WTC11 (cell line): ENCODE data around the gene ZNF175. TPM values are rescaled to one million over a fixed set of nuclear protein-coding genes. Genes with fewer than 3 reads are reported as not detected.

Experiments
- ATAC-seq: fragments of 200-7000 bp; cut with Tn5 transposase; 2 replicates; pipeline ENCODE4 v1.10.0; 2021; ENCODE audit warnings: mild to moderate bottlenecking, moderate library complexity
- CTCF ChIA-PET: fragments of 300-600 bp; sonication (Branson Sonifier 250); formaldehyde crosslinking; loops from one replicate; lab custom pipeline; 2021; ENCODE audit warnings: antibody characterized with exemption; lab: Charles Lee
- POLR2A ChIA-PET: fragments of 350-600 bp; sonication (Branson Sonifier 250); formaldehyde crosslinking; loops from one replicate; lab custom pipeline; 2021; ENCODE audit warnings: antibody characterized with exemption; lab: Charles Lee
- DNase-seq: peaks from one replicate; pipeline ENCODE4 v3.0.0; 2021; ENCODE audit warnings: low spot score
- H3K27ac Mint-ChIP-seq: 2 replicates; pipeline ENCODE4 v1.8.0; 2021; ENCODE audit warnings: mixed read lengths
- H3K27me3 Mint-ChIP-seq: 2 replicates; pipeline ENCODE4 v1.8.0; 2021; ENCODE audit warnings: low read depth, mild to moderate bottlenecking, moderate library complexity, mixed read lengths
- H3K36me3 Mint-ChIP-seq: 2 replicates; pipeline ENCODE4 v1.8.0; 2021; ENCODE audit warnings: mixed read lengths
- H3K4me1 Mint-ChIP-seq: 2 replicates; pipeline ENCODE4 v1.8.0; 2022; ENCODE audit warnings: mixed read lengths
- H3K4me3 Mint-ChIP-seq: 2 replicates; pipeline ENCODE4 v1.8.0; 2021; ENCODE audit warnings: mild to moderate bottlenecking, moderate library complexity, mixed read lengths
- H3K9me3 Mint-ChIP-seq: 2 replicates; pipeline ENCODE4 v1.8.0; 2021; ENCODE audit warnings: mixed read lengths
- ATF1 ChIP-seq: sonication (generic); formaldehyde crosslinking; IDR thresholded peaks from 2 replicates; pipeline ENCODE4 v1.8.1; 2023; ENCODE audit warnings: mild to moderate bottlenecking, moderate library complexity, missing genetic modification reagents
- ETV6 ChIP-seq: sonication (generic); formaldehyde crosslinking; IDR thresholded peaks from 2 replicates; pipeline ENCODE4 v1.8.1; 2022; ENCODE audit warnings: mild to moderate bottlenecking, missing genetic modification reagents
- FOXK1 ChIP-seq: sonication (generic); formaldehyde crosslinking; IDR thresholded peaks from 2 replicates; pipeline ENCODE4 v1.8.0; 2022; ENCODE audit warnings: mild to moderate bottlenecking, moderate library complexity, missing genetic modification reagents
- GABPB1 ChIP-seq: sonication (generic); formaldehyde crosslinking; IDR thresholded peaks from 2 replicates; pipeline ENCODE4 v1.8.1; 2023; ENCODE audit warnings: mild to moderate bottlenecking, missing genetic modification reagents
- JUN ChIP-seq: sonication (generic); formaldehyde crosslinking; IDR thresholded peaks from 2 replicates; pipeline ENCODE4 v1.8.0; 2023; ENCODE audit warnings: mild to moderate bottlenecking, missing genetic modification reagents
- MXD4 ChIP-seq: fragments of 250-450 bp; sonication (Bioruptor Pico); IDR thresholded peaks from 2 replicates; pipeline ENCODE4 v1.8.0; 2021; ENCODE audit warnings: mild to moderate bottlenecking, moderate library complexity, borderline replicate concordance
- MYBL2 ChIP-seq: sonication (generic); formaldehyde crosslinking; IDR thresholded peaks from 2 replicates; pipeline ENCODE4 v1.8.1; 2023; ENCODE audit warnings: mild to moderate bottlenecking, moderate library complexity, missing genetic modification reagents
- NFYB ChIP-seq: sonication (generic); formaldehyde crosslinking; conservative IDR thresholded peaks from 2 replicates; pipeline ENCODE4 v1.8.0; 2022; ENCODE audit warnings: low read depth, missing genetic modification reagents
- NR1H2 ChIP-seq: sonication (generic); formaldehyde crosslinking; IDR thresholded peaks from 2 replicates; pipeline ENCODE4 v1.9.0; 2021; ENCODE audit warnings: mild to moderate bottlenecking, moderate library complexity, missing genetic modification reagents
- NR3C1 ChIP-seq: sonication (generic); formaldehyde crosslinking; conservative IDR thresholded peaks from 2 replicates; pipeline ENCODE4 v1.8.1; 2023; ENCODE audit warnings: low read depth, mild to moderate bottlenecking, missing genetic modification reagents
- SOX15 ChIP-seq: fragments of 250-450 bp; sonication (Bioruptor Pico); IDR thresholded peaks from 2 replicates; pipeline ENCODE4 v1.9.0; 2021; ENCODE audit warnings: mild to moderate bottlenecking
- ZNF121 ChIP-seq: sonication (generic); formaldehyde crosslinking; IDR thresholded peaks from 2 replicates; pipeline ENCODE4 v1.8.0; 2023; ENCODE audit warnings: missing genetic modification reagents
- ZNF219 ChIP-seq: sonication (generic); formaldehyde crosslinking; IDR thresholded peaks from 2 replicates; pipeline ENCODE4 v1.8.0; 2023; ENCODE audit warnings: missing genetic modification reagents, mild to moderate bottlenecking, borderline replicate concordance
- ZNF232 ChIP-seq: sonication (generic); formaldehyde crosslinking; IDR thresholded peaks from 2 replicates; pipeline ENCODE4 v1.8.0; 2022; ENCODE audit warnings: mild to moderate bottlenecking, missing genetic modification reagents
- ZNF416 ChIP-seq: fragments of 250-450 bp; sonication (Bioruptor Pico); IDR thresholded peaks from 2 replicates; pipeline ENCODE4 v1.9.0; 2021; ENCODE audit warnings: mild to moderate bottlenecking, inconsistent platforms
- ZNF671 ChIP-seq: fragments of 250-450 bp; sonication (Bioruptor Pico); IDR thresholded peaks from 2 replicates; pipeline ENCODE4 v1.8.0; 2021; ENCODE audit warnings: mild to moderate bottlenecking
- total RNA-seq: library from RNA; stranded (reverse); gene quantifications from 3 replicates; pipeline ENCODE4 v1.2.3, GENCODE V29; 2021
- TF ChIP-seq, protein P1 (sequence below): sonication (generic); formaldehyde crosslinking; IDR thresholded peaks from 2 replicates; pipeline ENCODE4 v1.8.0; 2022; ENCODE audit warnings: mild to moderate bottlenecking, missing genetic modification reagents
- TF ChIP-seq, protein P2 (sequence below): sonication (generic); formaldehyde crosslinking; conservative IDR thresholded peaks from 2 replicates; pipeline ENCODE4 v1.8.1; 2023; ENCODE audit warnings: mild to moderate bottlenecking, low read depth, missing genetic modification reagents, moderate library complexity
- TF ChIP-seq, protein P3 (sequence below): fragments of 250-450 bp; sonication (Bioruptor Pico); IDR thresholded peaks from 2 replicates; pipeline ENCODE4 v1.8.0; 2021; ENCODE audit warnings: mild to moderate bottlenecking
- TF ChIP-seq, protein P4 (sequence below): sonication (generic); formaldehyde crosslinking; IDR thresholded peaks from 2 replicates; pipeline ENCODE4 v1.8.0; 2023; ENCODE audit warnings: missing genetic modification reagents
- TF ChIP-seq, protein P5 (sequence below): sonication (generic); formaldehyde crosslinking; IDR thresholded peaks from 2 replicates; pipeline ENCODE4 v1.8.1; 2023; ENCODE audit warnings: mild to moderate bottlenecking, moderate library complexity, missing genetic modification reagents
- TF ChIP-seq, protein P6 (sequence below): sonication (generic); formaldehyde crosslinking; IDR thresholded peaks from 2 replicates; pipeline ENCODE4 v1.8.1; 2023; ENCODE audit warnings: mild to moderate bottlenecking, missing genetic modification reagents
- TF ChIP-seq, protein P7 (sequence below): sonication (generic); formaldehyde crosslinking; IDR thresholded peaks from 2 replicates; pipeline ENCODE4 v1.8.1; 2023; ENCODE audit warnings: mild to moderate bottlenecking, missing genetic modification reagents, moderate library complexity
- TF ChIP-seq, protein P8 (sequence below): sonication (generic); formaldehyde crosslinking; IDR thresholded peaks from 2 replicates; pipeline ENCODE4 v1.8.0; 2022; ENCODE audit warnings: mild to moderate bottlenecking, missing genetic modification reagents

ZNF175 gene
- total RNA-seq, 1 experiment from 2014 or later = 10.9 TPM

DNA sequence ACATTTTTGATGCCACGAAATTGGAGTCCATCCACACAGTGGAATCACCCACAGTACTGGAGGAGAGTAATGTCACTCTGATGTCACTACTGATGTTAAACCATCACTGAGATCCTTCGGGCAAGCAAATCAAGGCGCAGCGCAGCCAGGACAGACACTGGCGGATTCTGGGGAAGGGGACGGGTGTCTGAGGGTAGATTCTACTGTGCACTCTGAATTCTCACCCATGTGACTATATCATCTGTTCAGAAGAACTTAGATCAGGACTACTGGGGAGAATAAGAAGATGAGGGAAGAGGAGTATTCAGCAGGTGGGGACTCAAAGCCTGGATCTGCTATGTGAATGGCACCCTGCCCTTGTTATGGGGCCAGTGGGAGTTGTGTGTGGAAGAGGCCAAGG, 27.0 kb upstream of the ZNF175 start:
- H3K27ac Mint-ChIP-seq = no peak overlapping the region
- peaks cover 46% of the 10 kb centered on the region for H3K27me3 Mint-ChIP-seq
- TF ChIP-seq, protein P1, sequence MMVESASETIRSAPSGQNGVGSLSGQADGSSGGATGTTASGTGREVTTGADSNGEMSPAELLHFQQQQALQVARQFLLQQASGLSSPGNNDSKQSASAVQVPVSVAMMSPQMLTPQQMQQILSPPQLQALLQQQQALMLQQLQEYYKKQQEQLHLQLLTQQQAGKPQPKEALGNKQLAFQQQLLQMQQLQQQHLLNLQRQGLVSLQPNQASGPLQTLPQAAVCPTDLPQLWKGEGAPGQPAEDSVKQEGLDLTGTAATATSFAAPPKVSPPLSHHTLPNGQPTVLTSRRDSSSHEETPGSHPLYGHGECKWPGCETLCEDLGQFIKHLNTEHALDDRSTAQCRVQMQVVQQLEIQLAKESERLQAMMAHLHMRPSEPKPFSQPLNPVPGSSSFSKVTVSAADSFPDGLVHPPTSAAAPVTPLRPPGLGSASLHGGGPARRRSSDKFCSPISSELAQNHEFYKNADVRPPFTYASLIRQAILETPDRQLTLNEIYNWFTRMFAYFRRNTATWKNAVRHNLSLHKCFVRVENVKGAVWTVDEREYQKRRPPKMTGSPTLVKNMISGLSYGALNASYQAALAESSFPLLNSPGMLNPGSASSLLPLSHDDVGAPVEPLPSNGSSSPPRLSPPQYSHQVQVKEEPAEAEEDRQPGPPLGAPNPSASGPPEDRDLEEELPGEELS (CRISPR knock-in tag) = no peak
- TF ChIP-seq MYBL2 (CRISPR knock-in tag) = no peak
- TF ChIP-seq JUN (CRISPR knock-in tag) = no peak
- no peak for TF ChIP-seq ZNF121 (CRISPR knock-in tag)
- TF ChIP-seq, protein P2, sequence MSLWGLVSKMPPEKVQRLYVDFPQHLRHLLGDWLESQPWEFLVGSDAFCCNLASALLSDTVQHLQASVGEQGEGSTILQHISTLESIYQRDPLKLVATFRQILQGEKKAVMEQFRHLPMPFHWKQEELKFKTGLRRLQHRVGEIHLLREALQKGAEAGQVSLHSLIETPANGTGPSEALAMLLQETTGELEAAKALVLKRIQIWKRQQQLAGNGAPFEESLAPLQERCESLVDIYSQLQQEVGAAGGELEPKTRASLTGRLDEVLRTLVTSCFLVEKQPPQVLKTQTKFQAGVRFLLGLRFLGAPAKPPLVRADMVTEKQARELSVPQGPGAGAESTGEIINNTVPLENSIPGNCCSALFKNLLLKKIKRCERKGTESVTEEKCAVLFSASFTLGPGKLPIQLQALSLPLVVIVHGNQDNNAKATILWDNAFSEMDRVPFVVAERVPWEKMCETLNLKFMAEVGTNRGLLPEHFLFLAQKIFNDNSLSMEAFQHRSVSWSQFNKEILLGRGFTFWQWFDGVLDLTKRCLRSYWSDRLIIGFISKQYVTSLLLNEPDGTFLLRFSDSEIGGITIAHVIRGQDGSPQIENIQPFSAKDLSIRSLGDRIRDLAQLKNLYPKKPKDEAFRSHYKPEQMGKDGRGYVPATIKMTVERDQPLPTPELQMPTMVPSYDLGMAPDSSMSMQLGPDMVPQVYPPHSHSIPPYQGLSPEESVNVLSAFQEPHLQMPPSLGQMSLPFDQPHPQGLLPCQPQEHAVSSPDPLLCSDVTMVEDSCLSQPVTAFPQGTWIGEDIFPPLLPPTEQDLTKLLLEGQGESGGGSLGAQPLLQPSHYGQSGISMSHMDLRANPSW (CRISPR knock-in tag) = no peak
- TF ChIP-seq, protein P3, sequence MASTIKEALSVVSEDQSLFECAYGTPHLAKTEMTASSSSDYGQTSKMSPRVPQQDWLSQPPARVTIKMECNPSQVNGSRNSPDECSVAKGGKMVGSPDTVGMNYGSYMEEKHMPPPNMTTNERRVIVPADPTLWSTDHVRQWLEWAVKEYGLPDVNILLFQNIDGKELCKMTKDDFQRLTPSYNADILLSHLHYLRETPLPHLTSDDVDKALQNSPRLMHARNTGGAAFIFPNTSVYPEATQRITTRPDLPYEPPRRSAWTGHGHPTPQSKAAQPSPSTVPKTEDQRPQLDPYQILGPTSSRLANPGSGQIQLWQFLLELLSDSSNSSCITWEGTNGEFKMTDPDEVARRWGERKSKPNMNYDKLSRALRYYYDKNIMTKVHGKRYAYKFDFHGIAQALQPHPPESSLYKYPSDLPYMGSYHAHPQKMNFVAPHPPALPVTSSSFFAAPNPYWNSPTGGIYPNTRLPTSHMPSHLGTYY (CRISPR knock-in tag) = no peak
- TF ChIP-seq ZNF219 (CRISPR knock-in tag) = no peak
- TF ChIP-seq, protein P4, sequence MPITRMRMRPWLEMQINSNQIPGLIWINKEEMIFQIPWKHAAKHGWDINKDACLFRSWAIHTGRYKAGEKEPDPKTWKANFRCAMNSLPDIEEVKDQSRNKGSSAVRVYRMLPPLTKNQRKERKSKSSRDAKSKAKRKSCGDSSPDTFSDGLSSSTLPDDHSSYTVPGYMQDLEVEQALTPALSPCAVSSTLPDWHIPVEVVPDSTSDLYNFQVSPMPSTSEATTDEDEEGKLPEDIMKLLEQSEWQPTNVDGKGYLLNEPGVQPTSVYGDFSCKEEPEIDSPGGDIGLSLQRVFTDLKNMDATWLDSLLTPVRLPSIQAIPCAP (CRISPR knock-in tag) = no peak
- TF ChIP-seq ETV6 = no peak
- no peak overlapping the region for H3K4me3 Mint-ChIP-seq
- H3K9me3 Mint-ChIP-seq = peaks cover 5% of the 10 kb centered on the region; the same call in 1 of the 2 replicates
- no peak for ATAC-seq
- no peaks in the 10 kb centered on the region for H3K36me3 Mint-ChIP-seq
- H3K4me1 Mint-ChIP-seq = peaks cover 3% of the 10 kb centered on the region
- CTCF ChIA-PET = no interaction called here
- POLR2A ChIA-PET = no interaction called here
- DNase-seq = no peak

DNA sequence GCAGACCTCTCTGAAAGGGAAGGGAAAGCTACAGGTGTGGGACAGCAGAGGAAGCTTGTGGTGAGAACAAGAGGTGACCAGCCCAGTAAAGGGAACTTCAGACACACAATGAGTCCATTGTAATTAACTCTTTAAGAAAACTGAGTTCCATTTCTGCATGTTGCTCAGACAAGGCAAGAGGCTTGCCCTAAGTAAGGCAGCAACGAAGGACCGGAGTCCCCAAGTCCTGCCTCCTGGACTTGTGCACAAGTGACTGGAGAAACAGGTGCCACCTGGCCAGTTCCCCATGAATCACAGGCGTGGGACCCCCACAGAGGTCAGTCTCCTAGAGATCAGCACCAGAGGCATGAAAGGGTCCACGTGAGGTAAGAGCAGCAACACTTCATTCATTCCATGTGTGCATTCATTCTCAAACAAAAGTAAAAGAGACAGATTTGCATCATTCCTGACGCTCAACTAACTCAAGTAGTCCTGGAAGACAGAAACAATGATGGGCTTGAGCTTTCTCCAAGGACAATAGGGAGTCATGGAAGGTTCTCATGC, 24.9 kb upstream of the ZNF175 start:
- H3K4me1 Mint-ChIP-seq = peaks cover 3% of the 10 kb centered on the region
- POLR2A ChIA-PET = no interaction called here
- no peak overlapping the region for H3K27ac Mint-ChIP-seq
- DNase-seq = no peak
- CTCF ChIA-PET = interaction anchor here (1.0 kb wide), 1 partner anchor 115 kb away, joined by 3 read pairs; no protein-coding TSS in a partner anchor
- H3K4me3 Mint-ChIP-seq = no peak overlapping the region
- TF ChIP-seq GABPB1 (CRISPR knock-in tag) (no peak), ATF1 (no peak), FOXK1 (CRISPR knock-in tag) (no peak), ZNF671 (CRISPR knock-in tag) (no peak), ETV6 (no peak), MXD4 (no peak), SOX15 (CRISPR knock-in tag) (no peak), ZNF416 (CRISPR knock-in tag) (no peak), NR1H2 (CRISPR knock-in tag) (no peak), NFYB (CRISPR knock-in tag) (no peak), NR3C1 (CRISPR knock-in tag) (no peak), ZNF232 (CRISPR knock-in tag) (no peak)
- TF ChIP-seq, protein P5, sequence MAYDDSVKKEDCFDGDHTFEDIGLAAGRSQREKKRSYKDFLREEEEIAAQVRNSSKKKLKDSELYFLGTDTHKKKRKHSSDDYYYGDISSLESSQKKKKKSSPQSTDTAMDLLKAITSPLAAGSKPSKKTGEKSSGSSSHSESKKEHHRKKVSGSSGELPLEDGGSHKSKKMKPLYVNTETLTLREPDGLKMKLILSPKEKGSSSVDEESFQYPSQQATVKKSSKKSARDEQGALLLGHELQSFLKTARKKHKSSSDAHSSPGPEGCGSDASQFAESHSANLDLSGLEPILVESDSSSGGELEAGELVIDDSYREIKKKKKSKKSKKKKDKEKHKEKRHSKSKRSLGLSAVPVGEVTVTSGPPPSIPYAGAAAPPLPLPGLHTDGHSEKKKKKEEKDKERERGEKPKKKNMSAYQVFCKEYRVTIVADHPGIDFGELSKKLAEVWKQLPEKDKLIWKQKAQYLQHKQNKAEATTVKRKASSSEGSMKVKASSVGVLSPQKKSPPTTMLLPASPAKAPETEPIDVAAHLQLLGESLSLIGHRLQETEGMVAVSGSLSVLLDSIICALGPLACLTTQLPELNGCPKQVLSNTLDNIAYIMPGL (CRISPR knock-in tag) = no peak
- TF ChIP-seq, protein P6, sequence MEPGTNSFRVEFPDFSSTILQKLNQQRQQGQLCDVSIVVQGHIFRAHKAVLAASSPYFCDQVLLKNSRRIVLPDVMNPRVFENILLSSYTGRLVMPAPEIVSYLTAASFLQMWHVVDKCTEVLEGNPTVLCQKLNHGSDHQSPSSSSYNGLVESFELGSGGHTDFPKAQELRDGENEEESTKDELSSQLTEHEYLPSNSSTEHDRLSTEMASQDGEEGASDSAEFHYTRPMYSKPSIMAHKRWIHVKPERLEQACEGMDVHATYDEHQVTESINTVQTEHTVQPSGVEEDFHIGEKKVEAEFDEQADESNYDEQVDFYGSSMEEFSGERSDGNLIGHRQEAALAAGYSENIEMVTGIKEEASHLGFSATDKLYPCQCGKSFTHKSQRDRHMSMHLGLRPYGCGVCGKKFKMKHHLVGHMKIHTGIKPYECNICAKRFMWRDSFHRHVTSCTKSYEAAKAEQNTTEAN (CRISPR knock-in tag) = no peak
- TF ChIP-seq, protein P7, sequence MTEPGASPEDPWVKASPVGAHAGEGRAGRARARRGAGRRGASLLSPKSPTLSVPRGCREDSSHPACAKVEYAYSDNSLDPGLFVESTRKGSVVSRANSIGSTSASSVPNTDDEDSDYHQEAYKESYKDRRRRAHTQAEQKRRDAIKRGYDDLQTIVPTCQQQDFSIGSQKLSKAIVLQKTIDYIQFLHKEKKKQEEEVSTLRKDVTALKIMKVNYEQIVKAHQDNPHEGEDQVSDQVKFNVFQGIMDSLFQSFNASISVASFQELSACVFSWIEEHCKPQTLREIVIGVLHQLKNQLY (CRISPR knock-in tag) = no peak
- TF ChIP-seq, protein P8, sequence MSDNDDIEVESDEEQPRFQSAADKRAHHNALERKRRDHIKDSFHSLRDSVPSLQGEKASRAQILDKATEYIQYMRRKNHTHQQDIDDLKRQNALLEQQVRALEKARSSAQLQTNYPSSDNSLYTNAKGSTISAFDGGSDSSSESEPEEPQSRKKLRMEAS (CRISPR knock-in tag) = no peak
- TF ChIP-seq, all 79 proteins: peak for 0
- H3K36me3 Mint-ChIP-seq = no peaks in the 10 kb centered on the region
- no peak for ATAC-seq
- peaks cover 55% of the 10 kb centered on the region for H3K27me3 Mint-ChIP-seq
- H3K9me3 Mint-ChIP-seq = peaks cover 5% of the 10 kb centered on the region; the same call in 1 of the 2 replicates
